MM.1S (cell line): Measurements from ENCODE around the gene TMEM187.

ENCODE experiments used
- EZH2 ChIP-seq: fragments of 300-600 bp; sonication (generic); optimal IDR thresholded peaks from 2 replicates; pipeline ENCODE3; 2017; ENCODE audit warnings: low read depth, mild to moderate bottlenecking, antibody characterized with exemption, low read length, mixed read lengths
- TF ChIP-seq, protein P1 (sequence below): fragments of 300-600 bp; sonication (generic); IDR thresholded peaks from 2 replicates; pipeline ENCODE4 v1.5.1; 2016; ENCODE audit warnings: antibody characterized with exemption, low read length, mixed read lengths

DNA sequence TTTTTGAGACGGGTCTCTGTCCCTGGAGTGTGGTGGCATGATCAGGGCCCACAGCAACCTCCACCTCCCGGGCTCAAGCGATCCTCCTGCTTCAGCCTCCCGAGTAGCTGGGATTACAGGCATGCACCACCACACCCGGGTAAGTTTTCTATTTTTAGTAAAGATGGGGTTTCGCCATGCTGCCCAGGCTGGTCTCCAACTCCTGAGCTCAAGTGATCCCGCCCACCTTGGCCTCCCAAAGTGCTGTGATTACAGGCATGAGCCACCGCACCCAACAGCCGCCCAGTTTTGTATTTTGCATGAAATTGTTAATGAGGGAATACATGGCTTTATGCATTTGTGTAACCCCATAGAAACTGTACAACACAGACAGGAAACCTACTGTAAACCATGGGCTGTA lies 43.7 kb upstream of the TMEM187 start:
- TF ChIP-seq, protein P1, sequence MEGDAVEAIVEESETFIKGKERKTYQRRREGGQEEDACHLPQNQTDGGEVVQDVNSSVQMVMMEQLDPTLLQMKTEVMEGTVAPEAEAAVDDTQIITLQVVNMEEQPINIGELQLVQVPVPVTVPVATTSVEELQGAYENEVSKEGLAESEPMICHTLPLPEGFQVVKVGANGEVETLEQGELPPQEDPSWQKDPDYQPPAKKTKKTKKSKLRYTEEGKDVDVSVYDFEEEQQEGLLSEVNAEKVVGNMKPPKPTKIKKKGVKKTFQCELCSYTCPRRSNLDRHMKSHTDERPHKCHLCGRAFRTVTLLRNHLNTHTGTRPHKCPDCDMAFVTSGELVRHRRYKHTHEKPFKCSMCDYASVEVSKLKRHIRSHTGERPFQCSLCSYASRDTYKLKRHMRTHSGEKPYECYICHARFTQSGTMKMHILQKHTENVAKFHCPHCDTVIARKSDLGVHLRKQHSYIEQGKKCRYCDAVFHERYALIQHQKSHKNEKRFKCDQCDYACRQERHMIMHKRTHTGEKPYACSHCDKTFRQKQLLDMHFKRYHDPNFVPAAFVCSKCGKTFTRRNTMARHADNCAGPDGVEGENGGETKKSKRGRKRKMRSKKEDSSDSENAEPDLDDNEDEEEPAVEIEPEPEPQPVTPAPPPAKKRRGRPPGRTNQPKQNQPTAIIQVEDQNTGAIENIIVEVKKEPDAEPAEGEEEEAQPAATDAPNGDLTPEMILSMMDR, result no peak
- TF ChIP-seq EZH2, result no peak
